Measurements from ENCODE around the gene ENTPD3. TPM values are rescaled to one million over a fixed set of nuclear protein-coding genes. Genes with fewer than 3 reads are reported as not detected.

Gene ENTPD3
- total RNA-seq, 1 experiment from 2014 or later: not detected

DNA sequence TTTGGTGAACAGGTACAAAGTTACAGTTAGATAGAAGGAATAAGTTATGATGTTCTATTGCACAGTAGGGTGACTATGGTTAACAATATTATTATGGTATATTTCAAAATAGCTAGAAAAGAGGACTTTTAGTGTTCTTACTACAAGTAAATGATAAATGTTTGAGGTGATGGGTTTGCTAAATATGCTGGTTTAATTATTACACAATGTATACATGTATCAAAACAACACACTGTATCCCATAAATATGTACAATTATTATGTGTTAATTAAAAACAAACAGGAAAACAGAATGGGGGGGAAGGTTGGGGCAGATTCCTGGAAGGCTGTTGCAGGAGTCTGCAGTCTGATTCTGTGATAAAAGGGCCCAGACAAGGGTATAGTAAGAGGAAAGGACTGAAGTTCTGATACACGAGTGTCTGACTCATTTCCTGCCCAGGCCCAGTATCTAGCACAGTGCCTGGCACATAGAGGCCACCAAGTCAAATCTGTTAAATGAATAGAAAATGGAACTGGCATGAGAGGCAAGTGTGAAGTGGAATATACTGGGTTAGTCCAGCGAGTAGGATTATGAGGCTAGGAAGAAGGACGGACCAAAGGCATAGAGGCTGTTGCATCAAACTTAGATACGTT, 7.2 kb upstream of the ENTPD3 start:
- H3K36me3 ChIP-seq (ENCODE audit: control insufficient read depth, insufficient read depth, low read length): no peaks in the 10 kb centered on the region
- CTCF ChIA-PET: no interaction called here
- H3K9me3 ChIP-seq: no peaks in the 10 kb centered on the region; the same call in 1 of the 2 replicates
- POLR2A ChIA-PET: no interaction called here
- no peaks in the 10 kb centered on the region for H3K27me3 ChIP-seq (replicated peaks; ENCODE audit: control insufficient read depth, insufficient read depth, low read length)
- no TSS peak for BruUV-seq (replicated peaks)
- intact Hi-C loops (cut with micrococcal nuclease; ENCODE audit: unreplicated experiment): no loop called here
- no peak overlapping the region for H3K27ac Mint-ChIP-seq (ENCODE audit: unreplicated experiment)
- peaks cover 24% of the 10 kb centered on the region for H3K27me3 Mint-ChIP-seq (ENCODE audit: insufficient read depth, unreplicated experiment)
- no peaks in the 10 kb centered on the region for H3K4me1 ChIP-seq
- H3K36me3 Mint-ChIP-seq (ENCODE audit: insufficient read depth, unreplicated experiment): no peaks in the 10 kb centered on the region
- TF ChIP-seq, protein P1, sequence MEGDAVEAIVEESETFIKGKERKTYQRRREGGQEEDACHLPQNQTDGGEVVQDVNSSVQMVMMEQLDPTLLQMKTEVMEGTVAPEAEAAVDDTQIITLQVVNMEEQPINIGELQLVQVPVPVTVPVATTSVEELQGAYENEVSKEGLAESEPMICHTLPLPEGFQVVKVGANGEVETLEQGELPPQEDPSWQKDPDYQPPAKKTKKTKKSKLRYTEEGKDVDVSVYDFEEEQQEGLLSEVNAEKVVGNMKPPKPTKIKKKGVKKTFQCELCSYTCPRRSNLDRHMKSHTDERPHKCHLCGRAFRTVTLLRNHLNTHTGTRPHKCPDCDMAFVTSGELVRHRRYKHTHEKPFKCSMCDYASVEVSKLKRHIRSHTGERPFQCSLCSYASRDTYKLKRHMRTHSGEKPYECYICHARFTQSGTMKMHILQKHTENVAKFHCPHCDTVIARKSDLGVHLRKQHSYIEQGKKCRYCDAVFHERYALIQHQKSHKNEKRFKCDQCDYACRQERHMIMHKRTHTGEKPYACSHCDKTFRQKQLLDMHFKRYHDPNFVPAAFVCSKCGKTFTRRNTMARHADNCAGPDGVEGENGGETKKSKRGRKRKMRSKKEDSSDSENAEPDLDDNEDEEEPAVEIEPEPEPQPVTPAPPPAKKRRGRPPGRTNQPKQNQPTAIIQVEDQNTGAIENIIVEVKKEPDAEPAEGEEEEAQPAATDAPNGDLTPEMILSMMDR (IDR thresholded peaks at IDR 0.05; ENCODE audit: insufficient read depth in 1 of 2, low read depth in 1 of 2, low read length in 1 of 2, severe bottlenecking in 1 of 2, unreplicated experiment in 1 of 2): no peak
- no peaks in the 10 kb centered on the region for H3K4me1 Mint-ChIP-seq (ENCODE audit: low read depth, unreplicated experiment)
- H3K9me3 Mint-ChIP-seq (ENCODE audit: unreplicated experiment): peaks cover 19% of the 10 kb centered on the region
- no peak overlapping the region for H3K4me3 Mint-ChIP-seq (ENCODE audit: unreplicated experiment)
- H3K4me3 ChIP-seq (ENCODE audit: low read depth, low read length): no peak overlapping the region
- DNase-seq: no peak

DNA sequence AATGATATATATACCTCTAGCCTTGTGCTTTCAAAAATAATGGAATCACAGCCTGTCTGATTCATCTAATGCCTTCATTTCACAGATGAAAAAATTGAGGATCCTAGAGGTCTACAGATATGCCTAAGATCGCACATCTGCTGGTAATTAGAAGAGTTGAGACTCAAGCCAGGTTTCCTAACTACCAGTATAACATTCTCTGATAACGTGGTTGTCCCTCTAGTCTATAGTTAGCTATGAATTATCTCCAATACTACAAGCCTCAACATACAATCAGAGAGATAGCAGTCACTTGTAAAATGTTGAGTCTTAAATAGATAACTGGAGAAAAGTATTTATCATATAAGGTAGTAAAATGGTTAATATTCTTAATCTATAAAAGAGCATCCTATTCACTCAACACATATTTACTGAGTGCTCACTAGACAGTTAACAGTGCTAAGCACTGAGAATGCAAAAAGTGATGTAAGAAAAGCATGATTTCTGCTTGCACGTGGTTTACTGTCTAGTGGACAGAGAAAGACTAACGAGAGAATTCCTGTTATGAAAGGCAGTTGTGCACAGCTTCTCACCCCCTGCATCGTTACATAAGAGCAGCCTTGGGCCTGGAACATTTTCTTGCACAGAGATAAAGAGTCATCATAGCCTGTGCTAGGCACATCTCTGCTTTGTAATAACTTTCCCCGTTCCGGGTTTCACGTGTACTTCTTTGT, 4.9 kb upstream of the ENTPD3 start:
- H3K4me1 Mint-ChIP-seq (ENCODE audit: low read depth, unreplicated experiment): no peaks in the 10 kb centered on the region
- no peak overlapping the region for H3K4me3 ChIP-seq (ENCODE audit: low read depth, low read length)
- no peaks in the 10 kb centered on the region for H3K36me3 Mint-ChIP-seq (ENCODE audit: insufficient read depth, unreplicated experiment)
- no peak overlapping the region for H3K27ac Mint-ChIP-seq (ENCODE audit: unreplicated experiment)
- ChIA-PET CTCF (no interaction called here), POLR2A (no interaction called here)
- H3K4me1 ChIP-seq: no peaks in the 10 kb centered on the region
- no peak for DNase-seq
- no peak overlapping the region for H3K4me3 Mint-ChIP-seq (ENCODE audit: unreplicated experiment)
- no peaks in the 10 kb centered on the region; the same call in 1 of the 2 replicates for H3K9me3 ChIP-seq
- peaks cover 15% of the 10 kb centered on the region for H3K27me3 Mint-ChIP-seq (ENCODE audit: insufficient read depth, unreplicated experiment)
- no peaks in the 10 kb centered on the region for H3K27me3 ChIP-seq (replicated peaks; ENCODE audit: control insufficient read depth, insufficient read depth, low read length)
- no peaks in the 10 kb centered on the region for H3K36me3 ChIP-seq (ENCODE audit: control insufficient read depth, insufficient read depth, low read length)
- intact Hi-C loops (cut with micrococcal nuclease; ENCODE audit: unreplicated experiment): no loop called here
- no TSS peak for BruUV-seq (replicated peaks)
- H3K9me3 Mint-ChIP-seq (ENCODE audit: unreplicated experiment): peaks cover 9% of the 10 kb centered on the region
- TF ChIP-seq, protein P1 (IDR thresholded peaks at IDR 0.05; ENCODE audit: insufficient read depth in 1 of 2, low read depth in 1 of 2, low read length in 1 of 2, severe bottlenecking in 1 of 2, unreplicated experiment in 1 of 2): no peak

DNA sequence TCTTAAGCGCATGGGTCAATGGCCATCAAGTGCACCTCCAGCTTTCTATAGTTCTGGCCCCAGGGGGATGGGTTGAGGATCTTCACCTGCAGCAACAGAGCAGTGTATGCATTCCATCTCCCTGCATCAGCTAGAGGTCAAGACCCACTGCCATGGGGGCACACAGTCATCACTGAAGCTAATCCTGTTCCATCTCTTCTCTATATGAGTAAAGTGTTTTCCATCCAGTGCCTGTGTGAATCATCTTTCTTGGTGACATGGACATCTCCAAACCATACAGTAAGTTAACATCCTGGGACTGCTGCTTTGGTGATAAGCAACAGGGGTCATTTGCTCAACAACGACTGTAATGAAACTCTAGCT, 4.4 kb upstream of the ENTPD3 start:
- CTCF ChIA-PET: no interaction called here
- no peak overlapping the region for H3K4me3 Mint-ChIP-seq (ENCODE audit: unreplicated experiment)
- H3K9me3 ChIP-seq: no peaks in the 10 kb centered on the region; the same call in 1 of the 2 replicates
- no peaks in the 10 kb centered on the region for H3K36me3 ChIP-seq (ENCODE audit: control insufficient read depth, insufficient read depth, low read length)
- H3K27me3 Mint-ChIP-seq (ENCODE audit: insufficient read depth, unreplicated experiment): peaks cover 11% of the 10 kb centered on the region
- DNase-seq: no peak
- peaks cover 3% of the 10 kb centered on the region for H3K9me3 Mint-ChIP-seq (ENCODE audit: unreplicated experiment)
- BruUV-seq (replicated peaks): no TSS peak
- TF ChIP-seq, protein P1 (IDR thresholded peaks at IDR 0.05; ENCODE audit: insufficient read depth in 1 of 2, low read depth in 1 of 2, low read length in 1 of 2, severe bottlenecking in 1 of 2, unreplicated experiment in 1 of 2): no peak
- intact Hi-C loops (cut with micrococcal nuclease; ENCODE audit: unreplicated experiment): no loop called here
- H3K4me1 ChIP-seq: no peaks in the 10 kb centered on the region
- POLR2A ChIA-PET: no interaction called here
- H3K36me3 Mint-ChIP-seq (ENCODE audit: insufficient read depth, unreplicated experiment): no peaks in the 10 kb centered on the region
- no peak overlapping the region for H3K4me3 ChIP-seq (ENCODE audit: low read depth, low read length)
- no peak overlapping the region for H3K27ac Mint-ChIP-seq (ENCODE audit: unreplicated experiment)
- no peaks in the 10 kb centered on the region for H3K27me3 ChIP-seq (replicated peaks; ENCODE audit: control insufficient read depth, insufficient read depth, low read length)
- H3K4me1 Mint-ChIP-seq (ENCODE audit: low read depth, unreplicated experiment): no peaks in the 10 kb centered on the region

Measured in Caco-2 (cell line).